IPS DF 4.7 (cell line): ENCODE measurements around the gene OLA1.

Experiments
- DNase-seq: peaks from one replicate; pipeline ENCODE4 v3.0.0-alpha.2; 2013; ENCODE audit warnings: low spot score; ENCODE audit errors: extremely low read depth

OLA1 gene

DNA sequence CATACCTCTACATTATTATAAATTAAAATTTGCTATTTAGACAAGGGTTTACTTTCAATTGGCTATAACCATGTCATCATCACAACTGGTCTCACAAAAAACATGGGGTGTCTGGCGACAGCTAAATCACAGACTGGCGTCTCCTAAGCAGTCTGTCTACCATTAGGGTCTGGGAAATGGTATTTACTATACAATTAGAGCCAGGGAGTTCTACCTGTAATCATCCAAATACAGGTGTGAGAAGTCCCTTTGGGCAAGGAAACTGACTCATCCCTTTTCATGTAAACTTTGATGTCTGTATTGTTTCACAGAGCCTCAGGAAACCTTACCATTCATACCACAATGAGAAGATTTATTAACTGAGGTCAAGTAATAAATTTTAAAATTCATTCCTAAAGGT lies 126.7 kb downstream of the OLA1 start:
- no peak for DNase-seq

DNA sequence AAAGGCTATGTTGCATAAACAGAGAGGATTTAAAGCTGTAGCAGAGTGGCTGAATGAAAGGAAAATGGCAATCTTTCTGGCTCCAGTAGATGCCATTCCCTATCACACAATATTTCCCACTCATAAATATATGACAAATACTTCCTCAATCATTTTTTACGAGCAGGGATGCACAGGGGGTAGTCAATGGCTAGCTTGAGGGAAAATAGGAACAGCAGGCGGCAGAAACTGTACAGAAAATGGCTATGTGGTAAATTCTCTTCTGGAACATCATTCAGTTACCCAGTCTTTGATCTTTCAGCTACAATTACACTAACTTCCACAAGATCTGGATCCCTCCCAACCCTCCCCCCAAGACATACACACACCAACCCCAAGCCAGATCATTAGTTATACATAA lies 127.2 kb downstream of the OLA1 start:
- no peak for DNase-seq

DNA sequence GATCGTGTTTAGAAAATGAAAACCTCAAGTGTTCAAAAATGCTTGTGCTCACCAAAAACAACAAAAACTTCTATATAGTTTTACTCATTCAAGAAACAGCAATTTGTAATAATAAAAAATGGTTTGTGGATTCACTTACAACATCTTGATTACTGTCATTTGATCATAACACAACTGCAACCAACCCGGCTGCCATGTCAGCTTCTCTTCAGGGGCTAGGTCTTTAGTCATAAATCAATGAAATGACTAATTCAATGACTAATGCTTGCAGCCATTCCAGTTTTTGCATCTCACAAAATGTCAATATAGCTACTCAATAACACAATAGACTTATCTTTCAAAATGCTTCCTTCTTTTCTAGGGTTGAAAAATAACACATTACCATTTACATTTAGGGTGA lies 128.0 kb downstream of the OLA1 start:
- DNase-seq = no peak

DNA sequence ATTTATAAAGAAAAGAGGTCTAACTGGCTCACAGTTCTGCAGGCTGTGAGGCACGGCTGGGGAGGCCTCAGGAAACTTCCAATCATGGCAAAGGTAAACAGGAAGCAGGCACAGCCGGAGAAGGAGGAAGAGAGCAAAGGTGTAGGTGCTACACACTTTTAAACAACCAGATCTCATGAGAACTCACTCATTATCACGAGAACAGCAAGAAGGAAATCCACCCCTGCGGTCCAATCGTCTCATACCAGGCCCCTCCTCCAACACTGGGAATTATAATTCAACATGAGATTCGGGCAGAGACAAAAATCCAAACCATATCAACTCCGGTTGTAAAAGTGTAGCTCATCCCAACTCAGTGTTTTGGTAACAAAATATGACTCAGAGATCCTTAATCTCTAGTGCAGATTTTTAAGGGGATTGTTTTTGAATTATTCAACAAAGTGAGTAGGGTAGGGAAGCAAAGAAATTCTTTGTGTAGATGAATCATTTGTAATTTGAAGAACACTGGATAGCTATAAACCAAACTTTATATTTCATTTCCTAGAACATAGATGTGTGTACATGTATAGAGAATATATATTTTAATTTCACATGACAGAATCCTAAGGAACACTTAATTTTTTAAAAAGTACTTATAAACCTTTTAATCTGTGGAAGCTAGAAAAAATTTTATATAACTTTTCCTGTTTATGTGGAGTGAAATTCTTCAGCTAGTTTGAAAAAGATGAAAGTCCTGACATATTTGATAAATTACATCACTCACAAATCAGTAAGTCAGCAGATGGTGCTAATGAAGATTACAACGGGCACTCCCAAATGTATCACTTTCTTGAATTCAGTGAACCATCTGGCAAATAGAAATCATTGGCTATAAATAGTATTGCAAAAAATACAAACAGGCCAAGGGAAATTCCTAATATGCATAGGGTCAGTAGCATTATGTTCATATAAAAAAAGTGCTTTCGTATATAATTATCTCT lies 130.1 kb downstream of the OLA1 start:
- no peak for DNase-seq

DNA sequence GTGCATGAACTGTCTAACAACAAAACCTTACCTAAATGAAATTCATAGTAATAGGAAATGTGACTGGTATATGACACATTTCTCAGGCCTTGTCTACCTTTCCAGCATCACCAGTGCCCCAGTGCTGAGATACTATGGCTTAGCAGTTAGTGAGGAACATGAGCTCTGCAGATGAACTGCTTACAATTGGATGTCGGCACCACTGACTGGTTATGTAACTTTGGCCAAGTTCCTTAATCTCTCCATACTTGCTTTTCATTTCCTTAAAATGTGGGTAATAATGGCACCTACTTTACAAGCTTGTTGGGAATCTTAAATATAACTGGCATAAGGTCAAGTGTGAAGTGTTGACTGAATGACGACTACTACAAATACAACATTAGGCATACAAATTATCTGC lies 136.3 kb downstream of the OLA1 start:
- no peak for DNase-seq

DNA sequence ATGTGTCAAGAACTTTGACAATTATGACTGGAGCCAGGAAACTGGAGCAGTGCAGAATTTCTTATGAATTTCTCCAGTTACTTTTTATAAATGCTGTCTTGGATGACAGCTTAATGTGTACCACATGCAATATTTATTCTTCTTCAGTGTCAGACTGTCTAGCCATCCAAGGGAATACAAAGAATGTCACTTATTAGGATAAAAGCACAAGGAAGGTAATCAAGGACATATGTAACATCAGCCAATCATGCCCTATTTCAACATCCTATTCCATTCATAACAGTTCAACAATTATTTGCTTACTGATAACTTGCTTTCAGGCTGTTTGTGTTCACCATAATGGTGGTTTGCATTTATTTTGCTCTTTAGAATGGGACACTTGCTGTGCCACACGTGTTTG lies 139.8 kb downstream of the OLA1 start:
- no peak for DNase-seq

DNA sequence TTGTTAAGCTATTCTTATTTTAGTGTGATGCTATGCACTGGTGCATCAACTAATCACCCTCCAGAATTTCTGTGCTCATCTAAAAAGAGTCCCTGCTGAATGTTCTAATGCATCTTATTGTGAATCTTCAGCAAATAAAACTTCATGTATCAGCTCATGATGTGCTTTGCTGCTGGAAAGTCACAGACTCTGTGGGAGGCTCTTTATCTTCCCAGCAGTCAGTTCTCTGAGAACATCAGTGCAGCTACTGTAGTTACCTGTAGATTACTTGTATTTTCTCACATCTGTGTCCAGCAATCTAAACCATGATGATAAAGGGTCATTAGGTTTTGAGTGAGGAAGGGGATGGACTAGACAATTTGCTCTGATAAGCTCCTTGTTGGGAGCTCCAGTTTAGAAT lies 141.6 kb downstream of the OLA1 start:
- no peak for DNase-seq

DNA sequence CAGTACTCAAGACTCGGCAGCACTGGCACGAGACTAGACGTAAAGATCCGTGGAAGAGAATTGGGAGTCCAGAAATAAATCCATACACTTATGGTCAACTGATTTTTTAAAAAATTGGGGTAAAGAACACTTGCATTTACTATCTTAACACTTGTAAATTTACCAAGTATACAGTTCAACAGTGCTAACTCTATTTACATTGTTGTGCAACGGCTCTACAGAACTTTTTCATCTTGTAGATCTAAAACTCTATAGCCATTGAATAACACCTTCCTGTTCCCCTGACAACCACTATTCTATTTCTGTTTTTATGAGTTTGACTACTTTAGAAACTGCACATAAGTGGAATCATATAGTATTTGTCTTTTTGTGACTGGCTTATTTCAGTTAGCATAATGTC lies 153.8 kb downstream of the OLA1 start:
- no peak for DNase-seq

DNA sequence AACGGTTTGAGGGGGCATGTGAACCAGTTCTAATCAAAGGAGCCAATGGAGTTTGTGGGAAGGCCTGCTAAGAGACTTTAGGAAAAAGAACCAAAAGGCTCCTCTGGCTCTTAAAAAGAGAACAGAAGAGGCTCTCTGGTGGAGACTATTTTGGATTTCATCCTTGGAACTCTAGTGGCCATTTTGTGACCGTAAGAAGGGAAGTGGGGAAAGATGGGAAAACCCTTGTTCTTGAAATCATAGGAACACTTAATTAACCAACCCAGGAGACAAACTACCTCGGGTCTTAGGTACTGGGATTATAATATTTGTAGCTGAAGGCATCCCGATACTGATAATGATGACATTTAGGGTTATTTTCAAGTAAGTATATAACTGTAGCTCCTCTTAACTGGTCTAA lies 157.9 kb downstream of the OLA1 start:
- DNase-seq = no peak

DNA sequence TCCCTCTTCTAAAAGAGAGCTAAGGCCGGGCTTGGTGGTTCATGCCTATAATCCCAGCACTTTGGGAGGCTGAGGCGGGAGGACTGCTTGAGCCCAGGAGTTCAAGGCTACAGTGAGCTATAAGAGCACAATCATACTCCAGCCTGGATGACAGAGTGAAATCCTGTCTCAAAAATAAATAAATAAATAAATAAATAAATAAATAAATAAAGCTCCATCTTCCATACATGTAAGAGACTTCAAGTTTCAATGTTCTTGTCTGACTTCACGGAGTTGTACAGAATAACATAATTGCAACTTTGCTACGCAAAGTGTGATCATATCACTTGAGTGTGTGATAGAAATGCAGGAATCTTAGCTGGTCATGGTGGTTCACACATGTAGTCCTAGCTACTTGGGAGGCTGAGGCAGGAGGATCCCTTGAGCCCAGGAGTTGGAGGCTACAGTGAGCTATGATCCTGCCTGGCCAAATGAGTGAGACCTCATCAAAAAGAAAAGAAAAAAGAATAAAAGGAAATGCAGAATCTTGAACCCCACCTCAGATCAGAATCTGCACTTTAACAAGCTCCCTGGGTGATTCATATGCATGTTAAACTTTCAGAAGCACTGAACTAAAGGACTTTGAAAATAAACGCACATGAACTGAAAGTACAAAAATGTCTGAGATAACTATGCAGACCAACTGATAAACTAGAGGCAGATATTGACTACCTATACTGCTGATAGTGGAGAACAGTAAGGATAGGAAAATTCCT lies 159.4 kb downstream of the OLA1 start:
- no peak for DNase-seq

DNA sequence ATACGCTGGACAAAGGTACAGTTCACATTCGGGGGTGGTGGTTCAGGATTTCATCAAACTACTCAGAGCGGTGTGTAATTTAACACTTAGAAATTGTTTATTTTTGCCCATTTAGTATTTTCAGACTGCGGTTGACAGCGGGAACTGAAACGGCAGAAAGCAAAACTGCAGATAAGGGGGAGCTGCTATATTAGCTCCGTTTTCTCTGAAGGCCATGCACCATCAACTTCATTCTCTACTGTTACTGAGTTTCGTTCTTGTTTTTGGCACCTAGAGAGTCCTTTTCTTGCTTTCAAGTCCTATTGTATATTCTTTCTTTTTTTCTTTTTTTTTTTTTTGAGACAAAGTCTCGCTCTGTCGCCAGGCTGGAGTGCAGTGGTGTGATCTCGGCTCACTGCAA lies 161.6 kb downstream of the OLA1 start:
- no peak for DNase-seq

DNA sequence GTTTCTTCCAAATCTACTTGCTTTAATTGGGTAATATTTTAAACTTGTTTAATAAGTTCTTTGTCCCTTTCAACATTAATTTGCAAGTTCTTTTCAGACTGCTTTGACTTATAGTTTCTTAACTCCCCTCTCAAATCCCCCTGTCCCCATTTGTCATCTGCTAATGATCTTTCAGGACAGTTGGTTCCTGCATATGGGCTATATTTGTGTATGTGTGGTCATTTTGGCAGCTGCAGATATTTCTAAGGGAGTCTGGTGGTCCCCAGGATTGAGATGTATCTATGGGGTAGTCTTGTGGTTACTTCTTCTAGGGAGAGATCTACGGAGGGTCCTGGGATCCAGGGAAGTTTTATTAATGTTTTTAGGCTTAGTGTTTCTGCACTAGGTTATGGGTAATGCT lies 162.6 kb downstream of the OLA1 start:
- DNase-seq = no peak

DNA sequence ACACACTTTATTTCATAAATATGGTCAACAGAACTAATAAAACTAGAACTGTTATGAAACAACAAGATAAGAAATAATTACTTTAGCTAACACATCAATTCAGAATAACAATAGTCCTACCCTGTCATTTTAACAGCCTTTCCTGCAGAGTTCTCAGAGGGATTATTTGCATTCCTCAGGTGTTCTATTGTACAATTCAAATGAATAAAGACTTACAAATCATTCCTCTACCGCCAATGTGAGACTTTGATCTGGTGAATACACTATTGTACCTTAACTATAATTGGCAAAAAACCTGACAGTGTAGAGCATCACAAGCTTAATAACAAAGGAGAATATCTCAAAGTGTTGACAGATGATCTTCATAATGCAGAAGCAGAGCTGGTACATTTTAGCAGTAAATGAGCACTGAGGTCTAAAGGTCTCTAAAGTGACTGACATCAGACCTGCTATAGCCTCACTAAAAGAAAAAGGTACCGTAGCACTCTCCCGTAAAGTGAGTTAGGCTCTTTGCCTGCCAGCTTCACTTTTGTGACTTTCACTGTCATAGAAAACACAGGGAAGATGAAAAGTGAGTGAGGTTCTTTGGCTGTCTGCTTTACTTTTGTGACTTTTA lies 164.4 kb downstream of the OLA1 start:
- no peak for DNase-seq

DNA sequence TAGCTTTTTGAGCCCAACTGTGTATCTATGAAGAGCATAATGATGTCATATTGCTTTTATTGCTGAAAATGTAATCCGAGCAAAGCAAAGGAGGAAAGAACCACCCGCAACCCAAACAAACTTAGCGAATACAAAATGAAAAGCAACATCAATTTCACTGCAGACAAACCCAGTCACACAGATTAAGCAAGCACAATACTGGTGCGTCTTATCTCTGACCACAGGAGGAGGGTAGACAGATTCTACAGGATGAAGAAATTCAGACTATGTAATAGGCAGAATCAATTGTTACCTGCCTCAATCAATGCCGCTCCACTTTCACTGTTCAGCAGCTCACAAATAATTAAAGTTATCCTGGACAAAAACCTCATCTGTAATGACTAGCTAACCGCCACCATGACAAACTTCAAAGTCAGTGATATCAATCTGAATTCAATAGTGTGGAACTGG lies 167.6 kb downstream of the OLA1 start:
- DNase-seq = no peak

DNA sequence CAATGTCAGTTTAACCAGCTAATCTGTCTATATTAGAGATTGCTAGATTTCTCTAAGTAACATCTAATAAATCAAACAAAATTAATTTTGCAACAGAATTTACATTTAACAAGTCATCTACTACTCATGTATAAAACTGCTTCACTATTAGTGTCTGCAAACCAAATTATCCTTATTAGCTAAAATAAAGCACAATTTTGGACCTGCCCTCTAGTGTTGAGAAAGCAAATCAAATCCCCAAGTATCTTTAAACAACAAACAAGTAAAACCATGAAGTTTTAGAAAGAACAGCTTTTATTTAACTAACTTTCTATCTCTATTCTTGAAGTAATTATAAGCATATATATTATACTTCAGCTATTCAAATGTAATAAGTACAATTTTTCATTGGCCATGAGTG lies 170.1 kb downstream of the OLA1 start:
- DNase-seq = no peak

DNA sequence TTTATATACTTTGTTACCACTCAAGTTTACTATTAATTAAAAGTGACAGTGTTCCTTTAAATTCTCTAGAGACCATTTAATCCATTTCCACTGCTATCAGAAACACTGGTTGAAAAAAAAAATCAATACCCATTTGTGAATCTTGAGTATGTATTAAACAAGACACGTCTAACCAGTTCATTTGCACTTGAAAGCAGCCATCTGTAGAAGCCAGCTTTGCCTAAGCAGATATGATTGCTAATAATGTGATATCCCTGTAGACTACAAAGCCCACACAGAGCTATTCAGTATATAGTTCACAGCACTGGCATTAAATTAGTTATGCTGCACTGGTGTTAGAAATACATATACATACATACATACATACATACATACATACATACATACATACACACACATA lies 171.4 kb downstream of the OLA1 start:
- no peak for DNase-seq

DNA sequence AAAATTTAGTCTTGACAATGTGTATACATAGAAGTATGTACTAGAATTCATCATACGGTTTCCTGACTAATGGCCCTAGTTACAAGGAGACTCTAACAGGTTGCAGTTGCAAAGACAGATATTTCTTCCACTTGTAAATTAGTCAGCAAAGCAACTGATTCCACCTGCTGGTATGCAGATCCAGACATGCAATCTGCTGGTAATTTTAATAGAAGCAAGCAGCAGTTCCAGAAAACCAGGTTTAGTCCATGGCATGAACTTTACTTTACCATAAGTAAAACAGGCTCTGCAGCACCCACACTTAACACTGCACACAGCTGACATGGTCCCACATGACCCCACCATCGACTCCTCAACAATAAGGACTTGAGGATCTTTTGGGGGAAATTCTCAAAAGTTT lies 172.3 kb downstream of the OLA1 start:
- no peak for DNase-seq

DNA sequence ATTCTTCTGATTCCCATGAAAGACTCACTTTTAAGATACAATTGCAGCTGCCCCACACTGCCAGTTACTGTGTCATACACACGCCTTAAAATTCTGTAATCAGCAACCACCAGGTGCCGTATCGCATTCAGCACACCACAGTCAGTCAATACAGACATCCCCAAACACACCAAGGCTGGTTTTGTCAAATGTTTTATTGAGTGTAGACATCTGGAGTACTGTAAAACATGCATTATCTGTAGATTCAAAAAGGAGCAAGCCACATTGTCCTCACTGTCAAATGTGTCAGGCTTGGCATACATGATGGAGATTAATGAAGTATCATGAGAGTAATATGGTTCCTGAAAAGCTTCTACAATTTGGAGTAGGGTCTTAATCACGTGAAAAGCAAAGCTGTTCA lies 173.5 kb downstream of the OLA1 start:
- no peak for DNase-seq

DNA sequence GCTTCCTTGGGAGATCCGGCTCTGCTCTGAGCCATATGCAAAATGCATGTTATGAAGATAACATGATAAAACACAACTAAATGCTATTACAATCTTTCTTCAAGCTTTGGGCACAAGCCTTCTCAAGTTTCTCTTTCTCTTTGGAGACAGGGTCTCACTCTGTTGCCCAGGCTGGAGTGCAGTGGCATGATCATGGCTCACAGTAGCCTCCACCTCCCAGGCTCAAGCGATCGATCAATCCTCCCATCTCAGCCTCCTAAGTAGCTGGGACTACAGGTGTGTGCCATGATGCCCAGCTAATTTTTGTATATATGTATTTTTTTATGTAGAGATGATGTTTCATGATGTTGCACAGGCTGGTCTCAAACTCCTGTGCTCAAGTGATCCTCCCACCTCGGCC lies 175.5 kb downstream of the OLA1 start:
- DNase-seq = no peak

DNA sequence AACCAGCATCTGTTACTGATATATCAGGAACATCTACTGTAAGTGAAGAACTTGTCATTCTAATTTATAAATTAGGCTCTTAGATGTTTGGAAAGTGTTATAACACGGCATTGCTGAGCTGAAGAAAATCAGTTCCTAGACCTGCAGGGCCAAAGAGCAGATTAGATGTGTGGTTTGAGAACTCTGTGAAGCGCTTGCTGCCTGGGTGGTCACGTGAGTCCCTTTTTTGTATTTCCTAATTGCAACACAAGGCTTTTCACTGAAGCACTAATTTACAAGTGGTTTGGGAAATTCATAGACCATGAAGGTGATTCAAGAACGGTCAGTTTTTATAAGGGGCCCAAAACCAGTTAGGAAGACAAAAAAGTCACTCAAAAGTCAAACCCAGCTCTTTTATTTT lies 176.3 kb downstream of the OLA1 start:
- DNase-seq = no peak

DNA sequence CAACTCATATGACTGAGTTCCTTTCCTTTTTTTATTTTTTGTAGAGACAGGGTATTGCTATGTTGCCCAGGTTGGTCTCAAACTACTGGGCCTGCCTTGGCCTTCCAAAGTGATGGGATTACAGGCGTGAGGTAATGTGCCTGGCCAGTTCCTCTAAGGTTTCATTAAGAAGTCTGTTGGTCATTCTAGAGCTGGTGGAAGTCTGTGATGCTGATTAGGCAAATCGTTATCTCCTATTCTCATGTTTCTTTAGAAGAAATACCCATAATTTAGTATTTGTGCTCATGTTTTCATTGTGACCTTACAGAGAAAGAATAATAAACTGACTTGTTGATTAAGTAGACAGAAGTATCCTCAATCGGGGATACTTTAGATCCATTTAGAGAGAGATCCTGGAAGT lies 177.0 kb downstream of the OLA1 start:
- DNase-seq = no peak

DNA sequence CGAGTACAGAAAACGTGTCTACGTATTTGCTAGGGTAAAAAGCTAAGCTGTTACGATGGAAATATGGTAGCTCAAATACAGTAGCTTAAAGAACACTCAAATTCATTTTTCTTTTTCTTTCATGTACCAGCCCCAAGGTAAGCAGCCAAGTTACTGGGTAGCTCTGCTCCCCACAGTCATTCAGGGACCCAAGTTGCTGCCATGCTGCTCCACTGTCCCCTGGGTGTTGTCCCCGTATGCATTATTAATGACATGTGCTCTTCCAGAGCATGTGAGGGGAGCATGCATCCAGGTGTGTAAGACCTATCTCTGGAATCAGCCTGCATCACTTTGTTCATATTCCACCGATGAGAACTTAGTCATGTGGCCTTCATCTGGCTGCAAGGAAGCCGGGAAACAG lies 178.1 kb downstream of the OLA1 start:
- no peak for DNase-seq
